CD4-positive, alpha-beta T cell treated with Interleukin-21 for 1 hour (primary cell): ENCODE results near the gene ST6GAL2.

Experiments used
- DNase-seq: peaks from one replicate; pipeline ENCODE4 v3.0.0-alpha.2; 2020

The ST6GAL2 gene

GRCh38 chr2:106885971-106886915 is at the start of gene ST6GAL2:
Gene ST6GAL2, minus strand, starts transcription at chr2:106886167. Its CDS starts 42,190 bp downstream, at chr2:106843977.
- no peak for DNase-seq

GRCh38 chr2:106932644-106933043 is 46.7 kb upstream of the ST6GAL2 start:
- DNase-seq, result no peak

- DNase-seq, result no peak
Measured at GRCh38 chr2:106931717-106932335, 45.9 kb upstream of the ST6GAL2 start.

- DNase-seq, result no peak
Measured at GRCh38 chr2:106921451-106921850, 35.5 kb upstream of the ST6GAL2 start.

GRCh38 chr2:106919012-106919411 is 33.0 kb upstream of the ST6GAL2 start:
- no peak for DNase-seq

DNA sequence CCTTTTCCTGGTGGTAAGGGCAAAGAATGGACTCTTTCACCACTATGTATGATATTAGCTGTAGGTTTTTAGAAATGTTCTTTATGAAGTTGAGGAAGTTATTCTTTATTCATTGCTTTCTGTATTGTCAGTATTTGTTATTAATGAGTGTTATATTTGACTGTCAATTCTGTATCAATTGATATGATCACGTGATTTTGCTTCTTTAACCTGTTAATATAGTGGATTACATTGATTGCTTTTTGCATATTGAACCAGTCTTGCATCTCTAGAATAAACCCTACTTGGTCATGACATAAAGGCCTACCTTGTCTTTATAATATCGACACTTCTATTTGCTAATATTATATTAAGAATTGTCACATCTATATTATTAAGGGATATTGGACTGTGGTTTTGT is 18.3 kb upstream of the ST6GAL2 start:
- DNase-seq, result no peak

DNA sequence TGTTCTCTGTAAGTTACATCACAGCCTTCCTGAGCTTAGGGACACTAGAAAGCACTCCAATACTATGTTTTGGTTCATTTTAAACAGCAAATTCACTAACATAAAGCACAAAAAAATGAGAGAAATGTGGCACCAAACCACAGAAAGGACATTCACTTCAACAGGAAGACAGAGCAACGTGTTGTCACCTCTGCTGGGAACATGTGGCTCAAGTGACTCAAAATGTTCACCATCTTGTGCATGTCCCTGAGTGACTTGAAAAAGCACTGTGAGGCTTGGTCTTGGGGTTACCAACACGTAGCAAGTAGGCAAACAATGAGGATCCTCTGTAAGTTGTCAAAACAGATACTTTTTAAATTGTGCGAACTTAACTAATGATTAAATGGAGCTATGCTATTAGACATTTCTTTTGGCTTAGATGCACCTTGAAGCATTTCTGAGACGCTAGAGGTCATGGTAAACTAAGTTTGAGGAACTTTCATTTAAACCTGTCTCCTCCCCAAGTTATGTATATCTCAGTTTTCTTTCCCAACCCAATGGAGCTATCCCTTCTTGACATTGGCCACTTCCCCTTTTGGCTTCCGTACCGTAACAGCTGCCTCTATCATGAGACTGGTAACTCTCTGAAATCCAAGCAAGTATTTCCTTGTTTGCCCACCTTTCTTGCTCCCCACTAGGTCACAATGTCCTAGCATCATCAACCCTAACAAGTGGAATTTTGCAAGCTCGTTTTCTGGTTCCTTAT is 14.0 kb upstream of the ST6GAL2 start:
- DNase-seq, result no peak

- no peak for DNase-seq
Measured at GRCh38 chr2:106894545-106894944, 8.6 kb upstream of the ST6GAL2 start.

DNA sequence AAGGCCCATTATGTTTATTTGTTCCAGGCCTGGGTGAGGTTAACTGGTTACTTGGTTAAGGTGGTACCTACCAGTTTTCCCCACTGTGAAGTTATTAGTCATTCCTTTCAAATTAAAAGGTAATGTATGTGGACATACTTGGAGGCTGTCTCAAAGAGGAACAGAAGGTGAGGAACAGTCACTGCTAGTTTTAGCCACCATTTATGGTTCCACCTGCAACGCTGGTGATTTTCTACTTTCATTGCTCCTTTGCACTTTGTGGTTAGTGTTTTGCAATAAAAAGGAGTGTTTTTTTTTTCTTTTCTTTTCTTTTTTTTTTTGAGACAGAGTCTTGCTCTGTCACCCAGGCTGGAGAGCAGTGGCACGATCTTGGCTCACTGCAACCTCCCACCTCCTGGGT is 6.1 kb upstream of the ST6GAL2 start:
- no peak for DNase-seq

DNA sequence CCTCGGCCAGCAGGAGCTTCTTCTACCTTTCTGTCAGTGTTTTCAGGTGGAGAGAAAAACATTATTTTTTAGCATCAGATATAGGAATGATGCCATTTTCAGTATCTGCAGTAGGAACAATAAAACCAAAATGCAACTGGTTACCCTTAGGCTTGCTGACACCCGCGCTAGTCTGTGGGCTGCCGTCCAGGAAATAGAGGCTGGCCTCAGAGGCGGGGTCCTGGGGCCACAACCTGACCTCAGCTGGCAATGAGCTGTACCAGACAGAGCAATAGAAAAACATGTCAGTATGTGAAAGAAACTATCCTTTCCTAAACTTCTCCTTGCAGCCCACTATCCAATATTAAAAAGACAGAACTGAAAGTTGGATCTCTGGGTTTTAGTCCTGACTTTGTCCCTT is 4.6 kb upstream of the ST6GAL2 start:
- no peak for DNase-seq

GRCh38 chr2:106886916-106887758 is 1.2 kb upstream of the ST6GAL2 start:
- no peak for DNase-seq

DNA sequence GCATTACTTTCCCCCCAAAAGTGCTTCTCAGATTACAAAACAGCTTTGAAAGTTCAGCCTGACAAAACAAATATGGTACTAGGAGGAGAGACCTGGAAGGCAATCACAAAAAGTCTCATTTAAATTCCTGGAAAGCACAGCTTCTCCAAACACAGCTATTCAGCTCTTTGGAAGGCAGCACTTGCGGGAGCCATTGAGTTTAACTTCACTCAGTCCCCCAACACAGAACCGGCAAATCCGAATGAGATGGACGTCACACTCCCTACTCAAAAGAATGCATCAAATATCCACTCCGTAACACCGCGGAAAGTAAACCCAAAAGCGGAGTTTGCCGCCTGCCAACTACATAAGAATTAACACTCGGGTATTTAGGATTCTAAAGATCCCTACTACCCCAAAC is 638 bp downstream of the ST6GAL2 start:
- no peak for DNase-seq

- DNase-seq, result no peak
Measured at GRCh38 chr2:106882673-106883072, 3.3 kb downstream of the ST6GAL2 start.

DNA sequence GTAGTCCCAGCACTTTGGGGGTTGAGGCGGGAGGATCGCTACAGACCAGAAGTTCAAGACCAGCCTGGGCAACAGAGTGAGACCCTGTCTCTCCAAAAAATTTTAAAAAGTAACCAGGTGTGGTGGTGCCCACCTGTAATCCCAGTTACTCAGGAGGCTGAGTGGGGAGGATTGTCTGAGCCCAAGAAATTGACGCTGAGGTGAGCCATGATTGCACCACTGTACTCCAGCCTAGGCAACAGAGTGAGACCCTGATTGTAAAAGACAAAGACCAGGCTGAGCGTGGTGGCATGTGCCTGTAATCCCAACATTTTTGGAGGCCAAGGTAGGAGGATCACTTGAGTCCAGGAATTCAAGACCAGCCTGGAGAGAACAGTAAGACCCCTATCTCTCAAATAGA is 7.8 kb downstream of the ST6GAL2 start:
- no peak for DNase-seq

DNA sequence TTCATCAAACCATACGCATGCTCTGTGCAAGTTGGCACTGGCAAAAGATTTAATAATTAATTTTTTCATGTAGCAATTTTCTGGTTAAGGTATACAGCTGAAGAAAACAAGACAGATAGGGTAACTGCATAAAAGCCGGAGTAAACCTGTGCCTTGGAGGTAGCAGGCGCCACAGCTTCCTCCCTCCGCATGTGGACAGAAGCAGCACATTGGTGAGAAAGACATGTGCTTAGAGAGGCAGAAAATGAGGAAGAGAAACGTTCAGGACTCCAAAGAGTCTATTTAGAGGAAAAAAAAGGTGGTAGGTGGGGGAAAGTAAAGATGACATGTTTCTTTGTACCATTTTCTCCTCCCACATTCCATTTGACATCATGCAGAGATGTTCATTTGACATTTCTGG is 9.3 kb downstream of the ST6GAL2 start:
- no peak for DNase-seq

DNA sequence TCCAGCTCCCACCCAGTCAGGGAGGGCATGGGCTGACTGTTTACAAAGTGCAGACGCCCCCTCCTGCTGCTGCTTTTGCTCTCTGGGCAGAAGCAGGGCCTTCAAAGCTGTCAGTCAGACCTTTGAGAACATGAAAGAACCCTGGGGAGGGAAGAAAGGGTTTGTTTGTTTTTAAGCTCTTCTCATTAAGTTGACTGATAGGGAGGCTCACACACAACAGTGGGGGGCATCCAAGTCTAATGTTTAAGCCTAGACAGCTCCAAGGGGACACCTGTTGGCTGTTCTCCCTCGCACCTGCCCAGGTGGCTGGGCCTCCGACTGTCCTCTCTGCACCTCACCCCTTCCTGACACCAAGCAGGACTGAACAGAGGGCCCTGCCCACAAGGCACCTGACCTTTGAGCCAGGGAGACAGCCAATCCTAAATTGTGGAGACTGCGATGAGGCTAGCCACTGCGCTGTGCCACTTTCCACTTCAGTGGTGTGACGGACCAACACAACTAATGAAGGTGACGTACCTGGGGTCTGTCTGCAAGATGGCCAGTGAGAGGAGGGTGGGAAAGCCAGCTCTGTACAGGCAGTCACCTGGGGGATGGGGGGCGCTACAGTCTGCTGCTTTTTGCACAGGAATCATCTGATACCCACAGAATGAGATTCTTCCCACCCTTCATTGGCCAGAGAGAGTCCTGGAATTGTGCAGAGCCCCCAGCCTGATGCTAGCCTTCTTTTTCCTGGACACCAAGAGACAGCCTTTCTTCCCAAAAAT is 16.3 kb downstream of the ST6GAL2 start:
- no peak for DNase-seq

DNA sequence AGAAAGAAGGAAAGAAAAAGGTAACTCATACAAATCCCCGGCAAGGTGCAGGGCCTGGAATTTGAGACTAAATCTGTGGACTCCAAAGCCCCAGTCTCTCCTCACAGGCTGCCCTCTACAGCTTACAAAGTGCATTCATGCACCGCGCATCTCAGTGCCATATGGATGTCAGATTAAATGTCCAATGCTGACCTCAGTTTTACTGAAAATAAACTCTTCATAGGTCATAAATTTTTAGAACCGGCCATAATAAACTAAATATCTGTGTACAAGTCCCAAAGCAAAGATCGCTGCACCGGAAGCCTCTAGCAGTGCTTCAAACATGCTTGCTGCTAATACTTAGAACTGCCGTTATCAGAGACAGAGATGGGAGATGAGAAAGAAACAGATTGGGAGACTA is 17.7 kb downstream of the ST6GAL2 start:
- no peak for DNase-seq

DNA sequence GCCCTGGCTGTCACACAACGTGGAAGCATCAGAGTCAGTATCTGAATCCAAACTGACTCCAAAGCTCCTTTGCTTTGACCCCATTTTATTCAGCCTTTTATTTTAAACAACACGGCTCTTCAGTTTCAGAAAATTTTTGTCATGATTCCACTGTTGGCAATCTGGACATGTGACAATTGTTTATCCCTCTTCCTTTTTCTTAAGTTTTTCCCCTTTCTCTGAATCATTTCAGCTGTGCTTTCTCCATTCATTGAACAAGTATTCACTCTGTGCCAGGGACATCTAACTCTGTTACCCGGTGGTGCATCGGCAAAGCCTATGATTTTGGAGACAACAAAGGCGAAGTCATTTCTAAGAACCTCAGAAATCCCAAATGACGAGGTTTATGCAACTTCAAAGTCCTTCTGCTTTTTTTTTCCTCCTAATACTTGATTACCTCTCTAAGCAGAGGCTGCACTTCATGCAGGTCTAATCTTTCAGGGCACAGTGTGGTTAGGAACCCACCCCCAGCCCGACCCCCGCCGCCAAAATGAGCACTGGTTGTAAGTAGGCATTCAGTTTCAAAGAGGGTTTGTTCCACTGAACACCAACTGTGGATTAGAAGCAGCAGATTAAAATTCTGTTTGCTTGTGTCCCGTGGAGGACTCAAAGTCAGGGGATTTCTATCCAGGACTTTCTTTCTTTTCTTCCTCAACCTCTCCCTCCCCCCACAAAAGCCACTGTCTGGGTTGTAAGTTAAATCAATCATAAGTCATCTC is 18.6 kb downstream of the ST6GAL2 start:
- no peak for DNase-seq

- no peak for DNase-seq
Measured at GRCh38 chr2:106866641-106867040, 19.3 kb downstream of the ST6GAL2 start.

DNA sequence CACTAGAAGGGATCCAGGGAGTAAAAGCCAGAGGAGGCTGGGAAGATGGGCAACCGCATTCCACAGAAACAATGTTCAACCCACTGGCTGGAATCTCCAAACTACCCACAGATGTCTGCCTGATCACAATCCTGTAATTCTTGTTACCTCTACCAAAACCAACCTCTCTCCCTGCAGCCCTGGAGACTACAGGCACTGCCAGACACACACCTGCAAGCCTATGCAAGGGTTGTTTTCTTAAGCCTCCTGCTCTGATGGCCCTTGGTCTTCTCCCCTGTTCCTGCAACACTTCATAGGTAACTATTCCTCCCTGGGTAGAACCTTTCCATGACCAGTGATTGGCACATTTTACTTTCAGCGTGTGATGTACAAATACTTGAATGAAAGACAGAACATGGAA is 21.9 kb downstream of the ST6GAL2 start:
- DNase-seq, result no peak

DNA sequence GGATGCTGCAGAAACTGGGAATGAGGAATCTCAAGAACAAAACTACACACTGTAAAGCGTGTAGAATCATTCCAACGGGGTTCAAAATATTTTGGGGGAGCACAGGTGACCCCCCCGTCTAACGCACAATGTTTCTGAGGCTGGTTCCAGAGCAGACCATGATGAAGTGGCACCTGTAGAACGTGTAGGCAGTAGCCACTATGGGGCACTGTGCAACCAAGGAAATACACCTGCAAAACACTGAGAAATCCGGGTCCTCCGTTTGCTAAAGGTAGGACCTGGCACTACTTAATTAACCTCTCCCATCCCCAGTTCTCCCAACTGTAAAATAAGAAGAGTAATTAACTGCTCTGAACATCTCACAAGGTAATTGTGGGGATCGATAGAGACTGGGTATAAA is 22.6 kb downstream of the ST6GAL2 start:
- no peak for DNase-seq
